ENCODE results near the gene CRACR2B. TPM values are rescaled to one million over a fixed set of nuclear protein-coding genes. Genes with fewer than 3 reads are reported as not detected.

CRACR2B gene
- polyA plus RNA-seq, 1 donor, result 17.3 TPM

DNA sequence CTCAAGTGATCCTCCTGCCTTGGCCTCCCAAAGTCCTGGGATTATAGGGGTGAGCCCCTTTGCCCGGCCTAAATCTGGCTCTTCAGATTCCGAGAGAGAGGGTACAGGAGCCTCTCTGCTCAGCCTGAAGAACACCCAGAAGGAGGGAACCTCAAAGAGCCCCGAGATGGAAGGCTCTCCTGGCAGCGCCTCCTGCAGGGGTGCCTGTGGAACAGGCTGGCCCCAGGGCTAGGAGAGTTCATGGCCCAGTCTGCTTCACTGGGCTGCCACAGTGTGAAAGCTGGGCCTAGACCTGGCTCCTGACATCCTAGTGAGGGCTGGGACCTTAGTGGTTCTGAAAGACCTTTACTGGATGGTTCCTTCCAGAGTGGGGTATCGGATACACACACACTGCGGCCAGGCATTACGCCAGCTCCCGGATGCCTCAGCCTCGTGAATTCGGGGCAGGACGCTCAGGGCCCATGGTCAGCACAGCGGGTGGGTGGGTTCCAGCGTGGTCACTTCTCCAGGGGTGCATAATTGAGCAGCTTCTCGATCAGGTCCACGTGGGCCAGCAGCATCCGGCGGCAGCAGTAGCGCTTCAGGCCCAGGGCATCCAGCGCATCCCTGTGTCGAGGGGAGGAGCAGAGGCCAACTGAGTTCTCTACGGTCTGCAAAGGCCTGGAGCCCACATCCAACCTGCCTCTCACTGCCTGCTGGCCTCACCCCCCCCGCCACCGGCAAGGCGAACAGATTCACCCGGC is 12.3 kb downstream of the CRACR2B start:
- DNase-seq, result no peak

DNA sequence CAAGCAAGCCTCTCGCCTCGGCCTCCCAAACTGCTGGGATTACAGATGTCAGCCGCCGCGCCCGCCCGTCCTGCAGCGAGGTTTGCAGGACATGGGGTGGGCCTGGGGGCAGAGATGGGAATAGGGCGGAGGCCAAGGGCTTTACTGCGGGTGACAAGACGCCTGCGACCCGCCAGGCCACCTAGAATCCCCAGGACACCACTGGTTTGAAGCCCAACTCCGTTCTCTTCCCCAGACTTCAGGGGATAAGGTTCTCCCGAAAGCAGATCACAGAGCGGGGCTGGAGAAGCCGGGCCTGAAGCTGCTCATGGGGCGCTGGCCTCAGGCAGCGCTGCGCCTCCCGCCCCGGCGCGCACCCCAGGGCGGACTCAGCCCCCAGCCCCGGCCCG is 14.3 kb downstream of the CRACR2B start:
- DNase-seq, result no peak

DNA sequence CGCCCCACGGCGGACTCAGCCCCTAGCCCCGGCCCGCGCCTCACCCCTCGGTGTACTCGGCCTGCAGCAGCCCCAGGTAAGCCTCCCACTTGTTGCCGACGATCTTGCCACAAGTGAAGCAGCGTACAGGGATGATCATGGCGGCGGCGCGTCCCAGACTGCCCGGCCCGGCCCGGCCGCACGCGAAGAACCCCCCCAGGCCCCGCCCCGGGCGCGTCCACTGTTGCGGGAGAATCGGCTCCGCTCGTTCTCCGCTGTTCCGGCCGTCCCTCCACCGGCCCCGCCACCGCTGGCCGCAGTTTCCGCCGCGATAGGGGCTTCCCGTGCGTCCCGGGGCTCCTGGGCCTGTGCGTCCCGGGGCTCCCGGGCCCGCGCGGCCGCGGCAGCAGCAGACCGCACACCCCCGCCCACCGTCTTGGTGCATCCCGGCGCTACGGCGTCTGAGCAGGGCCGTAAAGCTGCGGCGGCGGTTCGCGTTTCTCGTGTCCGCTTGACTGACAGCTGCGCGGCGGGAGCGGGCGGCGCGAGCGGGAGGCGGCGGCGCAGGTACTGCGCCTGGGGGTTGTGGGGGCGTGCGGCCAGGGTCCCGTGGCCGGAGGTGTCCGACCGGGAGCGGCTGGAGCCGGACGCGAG is 14.8 kb downstream of the CRACR2B start, which contains the start of the genes POLR2L and TSPAN4:
Gene POLR2L, minus strand, starts transcription at position 160 of the 633 bp plus-strand sequence. Its CDS starts 21 bp downstream, at position 139.
Gene TSPAN4, plus strand, starts transcription at position 483 of the 633 bp plus-strand sequence. CDS start 7,453 bp downstream, outside the sequence.
- peak; percentile 92 for DNase-seq

DNA sequence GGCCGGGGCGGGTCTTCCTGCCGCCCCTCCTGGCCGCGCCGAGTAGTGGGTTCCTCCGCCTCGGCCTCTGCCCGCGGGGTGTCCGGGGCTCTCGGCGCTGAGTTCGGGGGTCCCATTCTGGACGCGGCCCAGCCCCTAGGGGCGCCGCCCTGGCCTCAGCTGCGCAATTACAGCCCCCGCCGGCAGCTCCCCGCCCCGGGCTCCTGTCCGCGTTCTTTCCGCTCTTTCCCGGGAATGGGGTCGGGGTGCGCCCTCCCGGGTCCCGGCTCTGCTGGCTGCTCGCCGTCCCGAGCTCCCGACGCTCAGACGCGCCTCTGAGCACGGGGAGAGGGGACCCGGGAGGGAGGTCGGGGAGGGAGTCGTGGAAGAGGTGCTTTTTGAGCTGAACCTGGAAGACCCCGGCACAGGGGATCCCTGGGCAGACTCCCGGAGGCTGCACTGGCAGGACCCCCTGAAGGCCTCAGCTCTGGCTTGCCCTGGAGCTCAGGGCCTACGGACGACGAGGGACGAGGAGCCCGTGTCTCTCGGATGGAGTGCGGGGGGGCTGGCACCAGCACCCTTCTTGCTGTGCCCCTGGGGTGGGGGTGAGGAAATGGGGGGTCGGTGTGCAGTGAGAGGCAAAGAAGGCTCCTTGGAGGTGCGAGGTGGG is 15.5 kb downstream of the CRACR2B start:
- no peak for DNase-seq

DNA sequence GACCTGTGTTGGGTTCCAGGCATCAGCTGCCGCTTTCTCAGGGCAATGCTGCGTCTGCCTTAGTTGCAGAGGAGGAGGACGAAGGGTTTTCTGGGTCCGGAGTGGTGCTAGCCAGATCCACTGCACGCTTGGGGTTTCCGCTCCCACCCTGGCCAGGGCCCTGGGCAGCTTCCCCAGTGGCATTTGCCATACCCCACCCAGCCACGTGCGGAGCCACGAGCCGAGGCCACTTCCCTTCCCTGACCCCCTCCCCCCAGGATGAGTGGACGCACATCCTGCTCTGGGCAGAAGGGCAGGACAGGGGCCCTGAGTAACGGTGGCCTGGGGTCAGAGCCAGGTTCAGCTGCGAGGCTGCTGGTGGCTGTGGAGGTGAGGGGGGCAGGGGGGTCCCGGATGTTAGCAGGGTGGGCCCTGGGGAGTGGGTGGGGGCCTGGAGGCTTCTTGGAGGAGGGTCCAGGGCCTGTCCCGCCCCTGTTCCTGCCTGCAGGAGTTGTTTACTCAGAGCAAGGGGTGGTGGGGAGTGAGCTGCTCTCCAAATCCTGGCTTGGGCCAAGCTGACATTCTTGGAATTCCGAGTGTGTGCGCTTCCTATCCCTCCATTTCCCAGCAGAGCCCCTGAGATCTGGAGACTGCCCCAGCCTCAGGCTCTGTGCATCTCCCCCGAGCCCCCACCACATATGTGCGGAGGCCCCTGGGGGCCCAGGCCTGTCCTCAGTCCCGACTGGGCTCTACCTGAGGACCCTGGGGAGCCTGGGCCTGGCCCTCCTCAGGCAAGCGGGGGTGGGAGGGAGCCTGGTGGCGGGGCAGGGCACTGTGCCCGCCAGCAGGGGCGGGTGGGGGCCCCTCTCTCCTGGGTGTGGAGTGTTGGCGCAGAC is 16.3 kb downstream of the CRACR2B start:
- DNase-seq, result peak; percentile 81

DNA sequence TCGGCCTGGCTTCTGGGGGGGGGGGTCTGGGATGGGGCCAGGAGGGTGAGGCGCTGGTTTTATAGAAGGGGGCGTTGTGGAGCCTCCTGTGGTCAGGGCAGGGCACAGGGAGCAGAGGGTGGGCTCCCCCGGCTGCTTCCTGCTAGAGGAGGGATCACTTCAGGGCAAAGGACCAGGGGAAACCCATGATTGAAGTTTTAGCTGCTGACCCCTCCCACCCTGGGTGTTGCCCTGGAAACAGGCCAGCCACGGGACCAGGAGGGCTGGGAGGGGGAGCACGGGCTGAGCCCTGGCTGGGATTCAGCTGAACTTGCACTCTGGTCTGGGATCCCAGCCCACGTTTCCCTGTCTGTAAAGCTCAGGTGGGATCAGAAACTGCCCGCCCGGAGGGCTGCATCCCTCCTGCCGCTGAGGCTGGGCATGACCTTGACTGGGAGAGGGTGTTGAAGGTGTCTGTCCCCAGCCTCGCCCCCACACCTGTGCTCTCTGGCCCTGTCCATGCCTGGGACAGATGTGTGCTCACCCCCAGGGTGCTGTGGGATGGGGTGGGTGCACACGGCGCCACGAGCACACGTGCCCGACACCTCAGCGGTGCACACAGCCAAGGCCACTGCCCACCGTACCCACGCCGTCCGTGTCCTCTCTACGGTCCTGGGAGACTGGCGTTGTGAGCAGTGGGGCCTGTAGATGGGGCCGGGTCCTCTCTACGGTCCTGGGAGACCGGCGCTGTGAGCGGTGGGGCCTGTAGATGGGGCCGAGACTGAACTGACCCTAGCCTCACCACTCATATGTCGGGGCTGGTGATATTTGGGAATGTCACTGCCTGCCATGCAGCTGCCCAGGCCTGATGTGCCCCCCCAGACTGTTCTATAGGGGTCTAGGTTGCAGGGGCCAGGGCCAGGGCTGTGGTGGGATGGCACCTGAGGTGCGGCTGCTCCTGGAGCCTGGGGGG is 17.2 kb downstream of the CRACR2B start:
- peak; percentile 93 for DNase-seq

DNA sequence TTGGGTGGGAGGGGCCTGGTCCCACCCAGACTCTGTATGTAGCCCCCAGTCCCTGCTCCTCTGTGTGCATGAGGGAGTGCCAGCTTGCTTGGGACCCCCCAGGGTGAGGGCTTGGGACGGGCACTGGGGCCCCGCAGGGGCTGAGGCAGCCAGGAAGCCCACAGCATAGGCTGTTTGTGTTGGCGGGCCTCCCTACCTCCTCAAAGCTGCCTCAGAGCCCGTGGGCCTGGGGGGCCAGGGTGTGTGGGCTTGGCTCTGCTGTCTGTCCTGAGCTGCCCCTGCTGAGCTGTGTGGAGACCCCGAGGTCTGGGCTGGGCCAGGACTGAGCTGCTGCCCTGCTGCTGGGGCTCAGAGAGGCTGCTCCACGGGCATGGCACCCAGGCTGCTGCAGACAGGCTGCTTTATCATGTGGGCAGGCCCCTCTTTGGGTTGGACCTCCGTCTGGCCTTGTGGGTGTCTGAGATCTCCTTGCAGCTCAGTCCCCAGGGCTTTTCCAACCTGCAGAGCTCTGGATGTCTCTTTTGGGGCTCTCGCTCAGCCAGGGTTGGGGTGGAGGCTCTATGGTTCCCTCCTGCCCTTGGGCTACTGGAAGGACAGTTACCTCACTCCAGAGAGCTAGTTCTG is 18.3 kb downstream of the CRACR2B start:
- no peak for DNase-seq

DNA sequence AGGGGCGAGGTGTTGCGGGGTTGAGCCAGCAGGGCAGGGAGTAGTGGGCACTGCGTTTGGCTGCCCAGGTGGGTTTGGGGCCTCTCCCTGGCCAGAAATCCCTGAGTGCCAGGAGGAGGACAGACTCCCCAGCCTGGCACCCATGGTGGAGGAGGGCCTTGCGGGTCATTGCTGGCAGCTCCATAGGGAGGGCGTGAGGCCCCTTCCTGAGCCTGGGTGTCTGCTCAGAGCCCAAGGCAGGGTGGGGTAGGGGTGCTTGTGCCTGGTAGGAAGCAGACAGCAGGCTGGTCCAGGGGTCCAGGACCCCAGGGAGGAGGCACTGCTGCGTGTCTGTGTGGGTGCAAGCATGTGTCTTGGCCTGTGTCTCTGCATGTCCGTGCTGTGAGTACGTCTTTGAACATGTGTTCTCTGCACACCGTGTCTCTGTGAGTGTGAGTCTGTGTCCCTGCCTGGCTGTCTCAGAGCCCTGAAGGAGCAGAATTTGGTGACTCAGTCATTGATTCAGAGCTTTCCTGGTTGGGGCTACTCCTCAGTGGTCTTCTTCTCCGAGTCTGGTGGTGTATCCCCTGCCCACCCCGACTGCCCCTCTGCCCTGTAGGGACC is 18.9 kb downstream of the CRACR2B start:
- DNase-seq, result no peak

DNA sequence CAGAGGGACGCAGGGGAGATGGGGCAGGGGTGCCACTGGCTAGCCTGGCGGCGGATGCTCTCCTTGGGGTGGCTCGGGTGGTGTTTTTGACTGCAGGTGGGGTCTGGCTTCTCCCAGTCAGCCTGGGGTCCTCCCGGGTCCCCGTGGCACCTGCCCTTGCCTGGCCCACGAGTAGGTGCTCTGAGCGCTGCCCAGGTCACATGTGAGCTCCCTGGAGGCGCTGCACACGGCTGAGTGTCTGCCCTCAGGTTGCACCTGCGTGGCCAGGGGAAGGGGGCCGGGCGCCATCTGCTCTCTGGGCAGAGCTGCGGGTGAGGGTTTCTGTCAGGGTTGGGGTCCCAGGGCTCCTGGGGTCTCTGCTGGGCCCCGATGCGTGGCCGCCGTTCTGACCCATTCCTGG is 20.2 kb downstream of the CRACR2B start:
- DNase-seq, result no peak

DNA sequence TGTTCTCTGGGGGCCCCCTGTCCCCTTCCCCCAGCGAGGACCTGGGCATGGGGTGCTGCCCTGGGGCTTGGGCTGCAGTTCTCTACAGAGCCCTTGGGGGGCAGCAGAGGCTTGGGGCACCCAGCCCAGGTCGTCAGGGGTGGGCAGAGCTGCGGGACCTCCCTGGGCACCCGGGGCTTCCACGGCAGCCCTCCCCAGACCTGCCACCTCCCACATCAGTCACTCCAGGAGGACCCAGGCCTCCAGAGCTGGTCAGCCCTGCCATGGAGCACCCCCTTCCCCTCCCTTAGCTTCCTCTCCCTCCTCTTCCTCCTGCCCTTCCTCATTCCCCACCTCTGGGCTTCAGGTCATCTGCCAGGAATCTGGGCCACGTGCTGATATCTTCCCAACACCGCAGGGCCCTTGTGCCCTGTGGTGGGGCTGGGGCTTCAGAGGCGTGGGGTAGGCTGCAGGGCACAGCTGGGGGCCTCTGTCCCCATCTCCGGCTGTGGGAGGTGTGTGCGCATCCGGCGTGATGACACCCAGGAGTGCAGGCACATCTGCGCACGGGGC is 20.7 kb downstream of the CRACR2B start:
- no peak for DNase-seq

DNA sequence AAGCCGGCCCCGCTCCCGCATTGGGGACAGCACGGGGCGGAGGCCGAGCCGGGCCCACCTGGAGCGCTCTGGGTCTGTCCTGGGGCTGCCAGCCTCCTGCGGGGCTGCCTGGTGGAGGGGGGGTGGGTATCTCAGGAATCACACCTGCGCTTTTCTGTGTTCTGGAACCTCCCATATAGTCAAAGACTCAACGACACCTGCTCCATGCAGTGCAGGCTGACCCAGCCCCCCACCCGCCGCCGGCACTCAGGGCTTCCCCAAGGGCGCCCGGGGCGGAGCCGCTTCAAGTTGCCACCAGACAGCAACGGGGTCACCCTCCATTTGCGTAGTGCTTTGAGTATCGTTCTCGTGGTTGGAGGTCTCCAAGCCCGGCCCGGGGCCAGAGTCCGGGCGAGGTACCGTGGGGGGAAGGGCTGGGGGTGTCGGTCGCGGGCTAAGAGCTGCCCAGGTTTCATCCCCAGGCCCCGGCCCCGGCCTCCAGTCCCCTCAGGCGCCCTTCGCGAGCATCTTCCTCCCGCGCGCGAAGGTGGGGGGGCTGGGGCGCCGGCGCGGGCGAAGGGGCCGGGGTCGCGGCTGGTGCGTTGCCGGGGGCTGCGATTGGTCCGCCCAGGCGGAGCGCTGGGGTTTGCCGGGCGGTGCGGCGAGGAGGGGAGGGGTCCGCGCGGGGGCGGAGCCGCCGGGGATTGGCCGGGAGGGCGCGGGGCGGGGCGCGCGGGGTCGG is 21.5 kb downstream of the CRACR2B start:
- DNase-seq, result no peak

DNA sequence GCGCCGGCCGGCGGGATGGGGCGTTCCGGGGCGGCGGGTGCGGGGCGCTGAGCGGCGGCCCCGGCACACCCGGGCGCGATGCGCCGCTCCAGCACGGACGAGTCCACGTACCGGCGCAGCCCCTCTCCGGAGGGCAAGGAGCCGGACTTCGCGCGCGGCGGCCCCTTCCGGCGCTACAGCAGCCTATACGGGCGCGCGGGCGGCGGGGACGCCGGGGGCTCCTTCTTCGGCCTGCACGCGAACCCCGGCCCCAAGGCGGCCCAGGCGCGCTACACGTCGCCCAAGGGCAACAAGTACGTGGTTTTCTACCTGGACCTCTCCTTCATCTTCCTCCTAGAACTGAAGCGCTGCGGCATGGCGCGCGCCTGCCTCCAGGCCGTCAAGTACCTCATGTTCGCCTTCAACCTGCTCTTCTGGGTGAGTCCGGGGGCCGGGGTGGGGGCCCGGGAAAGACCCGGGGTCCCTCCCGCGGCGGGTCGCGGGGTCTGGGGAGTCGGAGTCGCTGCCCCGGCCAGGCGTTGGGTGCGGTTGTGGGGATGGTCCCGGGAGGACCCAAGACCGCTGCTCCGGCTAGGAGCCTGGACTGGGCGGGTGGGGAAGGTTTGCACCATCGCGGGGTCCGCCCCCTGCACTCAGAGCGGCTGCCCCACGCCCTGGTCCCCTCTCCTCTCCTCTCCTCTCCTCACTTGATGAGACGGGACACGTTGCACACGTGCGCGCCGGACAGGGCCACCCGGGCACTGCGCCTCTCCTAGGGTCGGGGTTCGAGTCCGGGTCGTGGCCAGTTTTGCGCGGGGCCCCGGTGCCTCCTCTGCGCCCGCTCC is 22.4 kb downstream of the CRACR2B start:
- no peak for DNase-seq

DNA sequence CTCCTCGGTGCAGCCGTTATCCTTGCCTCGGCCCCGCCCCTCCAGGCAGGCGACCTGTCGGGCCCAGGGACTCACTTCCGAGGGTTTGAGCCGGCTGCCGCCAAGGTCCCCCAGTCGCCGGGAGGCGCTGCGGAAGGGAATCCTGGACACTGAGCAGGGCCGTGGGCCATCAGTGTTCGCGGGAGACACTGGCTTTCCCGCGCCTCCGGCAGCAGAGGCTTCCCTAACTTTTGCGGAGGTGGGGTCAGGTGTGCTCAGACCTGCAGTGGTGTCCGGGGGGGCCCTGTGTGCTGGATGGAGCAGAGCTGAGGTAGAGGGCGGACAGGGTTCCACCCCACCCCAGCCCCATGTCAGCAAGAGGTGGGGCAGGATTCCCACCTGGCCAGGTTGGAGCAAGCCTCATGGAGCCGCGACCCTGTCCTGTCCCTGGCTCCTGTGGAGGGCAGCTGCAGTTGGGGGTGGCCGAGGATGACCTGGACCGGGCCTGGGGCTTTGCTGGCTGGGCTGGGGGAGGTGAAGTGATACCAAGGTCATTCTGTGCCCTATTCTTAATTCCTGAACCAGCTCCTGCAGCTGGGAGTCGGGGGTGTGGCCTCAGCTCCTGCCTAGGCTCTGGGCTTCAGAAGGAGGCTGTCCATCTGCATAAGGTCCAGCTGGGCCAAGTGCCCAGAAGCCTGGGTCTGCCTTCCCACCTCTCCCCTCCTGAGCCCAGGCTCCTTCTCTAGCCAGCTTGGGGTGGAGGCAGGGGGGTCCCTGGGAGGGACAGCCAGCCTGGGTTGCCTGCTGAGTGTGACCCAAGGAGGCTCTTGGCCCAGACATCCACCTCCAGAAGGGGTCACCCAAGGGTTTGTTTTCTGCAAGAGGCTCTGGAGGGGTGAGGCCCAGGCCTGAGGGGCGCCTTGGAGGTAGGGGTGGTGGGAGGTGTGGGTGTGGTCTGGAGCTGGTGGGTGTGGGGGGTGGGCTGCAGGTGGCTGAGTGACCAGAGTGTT is 23.4 kb downstream of the CRACR2B start:
- no peak for DNase-seq

DNA sequence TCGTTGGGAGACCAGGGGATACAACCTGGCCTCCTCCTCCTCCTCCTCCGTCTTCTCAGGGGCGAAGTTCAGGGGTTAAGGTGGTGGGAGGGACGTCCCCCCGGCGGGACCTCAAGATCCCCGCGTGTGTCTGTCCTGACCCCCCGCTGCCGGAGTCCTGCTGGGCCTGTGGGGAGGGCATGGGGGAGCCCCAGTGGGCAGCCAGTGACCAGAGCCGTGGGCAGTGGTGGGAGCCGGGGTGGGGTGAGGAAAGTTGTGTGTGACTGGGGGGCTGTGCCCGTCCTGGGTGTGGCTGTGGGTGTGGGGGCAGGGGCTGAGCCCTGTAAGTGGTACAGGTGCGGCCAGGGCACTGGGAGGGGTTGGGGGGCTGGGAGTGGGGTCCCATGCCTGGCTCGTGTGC is 25.0 kb downstream of the CRACR2B start:
- DNase-seq, result no peak

DNA sequence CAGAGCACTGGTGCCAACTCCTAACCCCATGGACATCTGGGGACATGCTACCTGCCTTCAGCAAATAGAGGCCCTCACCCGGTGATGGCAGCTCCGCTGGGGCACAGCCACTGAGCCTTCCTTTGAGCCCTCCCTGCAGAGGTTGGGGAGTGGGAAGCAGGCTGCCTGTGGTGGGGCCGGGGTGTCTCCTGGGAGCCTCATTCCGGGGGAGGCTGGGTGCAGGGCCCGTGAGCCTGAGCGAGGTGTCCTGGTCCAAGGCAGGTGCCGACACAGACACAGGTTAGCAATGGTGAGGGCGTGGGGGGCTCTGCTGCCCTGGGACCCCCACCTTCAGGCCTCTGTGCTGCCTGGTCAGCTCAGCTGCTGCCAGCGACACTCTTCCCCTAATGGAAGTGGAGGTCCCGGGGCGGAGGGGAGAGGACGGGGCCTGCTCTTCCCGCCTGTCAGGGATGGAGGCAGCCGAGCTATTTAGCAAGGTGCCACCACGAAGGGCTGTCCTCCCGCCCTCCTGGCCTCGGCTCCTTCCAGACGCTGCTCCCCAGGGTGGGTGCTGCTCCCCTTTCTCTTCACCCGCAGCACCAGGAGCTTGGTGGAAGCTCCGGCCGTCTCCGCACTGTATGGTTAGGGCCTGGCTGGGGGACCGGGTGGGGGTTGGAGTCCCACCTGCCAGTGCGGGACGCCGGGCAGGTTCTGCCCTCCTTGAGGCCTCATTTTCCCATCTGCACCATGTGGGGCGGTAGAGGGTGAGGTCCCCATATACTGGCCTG is 26.1 kb downstream of the CRACR2B start:
- DNase-seq, result no peak

DNA sequence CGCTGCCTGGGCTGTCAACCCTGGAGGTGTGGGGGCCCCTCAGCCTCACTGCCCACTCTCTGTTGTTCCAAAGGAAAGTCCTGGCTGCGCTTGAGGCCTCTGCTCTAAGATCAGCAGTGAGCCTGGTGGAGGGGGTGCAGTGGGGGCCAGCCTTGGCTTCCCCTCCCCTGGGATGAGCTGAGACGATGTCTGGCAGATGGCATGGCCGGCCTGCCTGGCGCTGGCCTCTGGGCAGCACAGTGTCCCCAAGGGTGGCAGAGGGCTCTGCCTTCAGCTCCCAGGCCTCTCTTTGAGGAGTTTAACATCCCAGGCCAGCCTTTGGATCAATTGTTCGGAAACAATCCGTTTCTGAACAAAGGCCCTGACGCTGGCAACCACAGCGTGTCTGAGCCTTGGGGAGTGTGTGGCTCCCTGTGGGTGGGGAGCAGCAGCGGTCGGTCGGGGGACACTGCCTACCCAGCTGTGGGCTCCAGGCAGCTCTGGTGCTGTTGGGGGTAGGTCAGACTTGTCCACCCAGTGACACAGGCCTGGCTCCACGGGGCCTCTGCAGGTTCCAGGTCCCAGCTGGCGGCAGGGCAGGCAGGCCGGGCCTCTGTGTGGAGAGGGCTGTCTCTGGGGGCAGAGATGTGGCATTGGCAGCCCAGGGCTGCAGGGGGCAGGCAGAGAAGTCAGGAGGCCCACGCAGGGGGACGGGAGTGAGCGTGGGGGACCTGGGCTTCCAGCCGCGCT is 27.0 kb downstream of the CRACR2B start:
- no peak for DNase-seq

Data from hindlimb muscle (tissue), 1 donor.